B cell (primary cell): ENCODE measurements around the gene CLCN7. TPM values are rescaled to one million over a fixed set of nuclear protein-coding genes. Genes with fewer than 3 reads are reported as not detected.
A peak's percentile ranks its signal among the peaks of the same experiment; 100 is the strongest.
"Not testable (repeated sequence)": the region's sequence is repeated elsewhere in the genome, so short reads cannot be mapped to it uniquely, and the experiment has no call there.

Source experiments
- ATAC-seq: fragments of 200-7000 bp; cut with Tn5 transposase; one replicate; pipeline ENCODE4 v1.10.0; 2021; ENCODE audit warnings: low read depth, mild to moderate bottlenecking, moderate number of reproducible peaks, moderate library complexity
- CTCF ChIA-PET: fragments of 350-600 bp; sonication (Branson Sonifier 250); formaldehyde crosslinking; loops from one replicate; lab custom pipeline; 2021; ENCODE audit warnings: antibody characterized with exemption, inconsistent platforms; lab: Charles Lee
- POLR2A ChIA-PET: fragments of 350-600 bp; sonication (Branson Sonifier 250); formaldehyde crosslinking; loops from one replicate; lab custom pipeline; 2021; ENCODE audit warnings: antibody characterized with exemption; lab: Charles Lee
- DNase-seq: peaks from one replicate; pipeline ENCODE4 v3.0.0; 2013
- H2AFZ ChIP-seq: 2 replicates; pipeline ENCODE4 v1.6.1; 2012; ENCODE audit warnings: mild to moderate bottlenecking, low read depth, low read length; ENCODE audit not compliant: insufficient read depth, poor library complexity, severe bottlenecking
- H3K27ac ChIP-seq, 2 donors: 1 replicate in 1 of 2; 2 replicates in 1 of 2; pipeline ENCODE4 v1.5.1; 2012 to 2013; ENCODE audit warnings: low read length in 2 of 2, mild to moderate bottlenecking in 2 of 2, moderate library complexity in 1 of 2
- H3K27me3 ChIP-seq, 4 experiments: fragments of 200-600 bp in 1 of 4; sonication (generic) in 1 of 4; replicated peaks in 1 of 4; 1 replicate in 2 of 4; 2 replicates in 2 of 4; pipeline versions ENCODE4 v1.6.1 to v1.7.0; 2013 to 2016; ENCODE audit warnings: low read length in 3 of 4, mild to moderate bottlenecking in 2 of 4, mixed read lengths in 1 of 4, moderate library complexity in 1 of 4; ENCODE audit not compliant: insufficient read depth in 4 of 4, control insufficient read depth in 3 of 4; ENCODE audit errors: control extremely low read depth in 1 of 4
- H3K36me3 ChIP-seq, 2 experiments: replicated peaks in 1 of 2; 1 replicate in 1 of 2; 2 replicates in 1 of 2; pipeline versions ENCODE4 v1.6.1 to v1.7.1; 2013; ENCODE audit warnings: low read length in 1 of 2; ENCODE audit not compliant: insufficient read depth in 2 of 2, control insufficient read depth in 1 of 2; ENCODE audit errors: control extremely low read depth in 1 of 2, extremely low read depth in 1 of 2
- H3K4me1 ChIP-seq, 2 donors: fragments of 200-600 bp in 1 of 2; sonication (generic) in 1 of 2; 1 replicate in 1 of 2; 2 replicates in 1 of 2; pipeline versions ENCODE4 v1.5.1 to v1.6.1; 2013 to 2017; ENCODE audit warnings: low read length in 2 of 2; ENCODE audit not compliant: control insufficient read depth in 2 of 2, insufficient read depth in 2 of 2
- H3K4me2 ChIP-seq: replicated peaks from 2 replicates; pipeline ENCODE3; 2012; ENCODE audit warnings: mild to moderate bottlenecking, low read depth, low read length; ENCODE audit not compliant: poor library complexity, severe bottlenecking
- H3K4me3 ChIP-seq, 5 experiments: fragments of 200-600 bp in 1 of 5; sonication (generic) in 1 of 5; 1 replicate in 3 of 5; 2 replicates in 2 of 5; pipeline versions ENCODE4 v1.5.1 to v1.7.0; 2011 to 2016; ENCODE audit warnings: low read length in 4 of 5, mild to moderate bottlenecking in 4 of 5, low read depth in 2 of 5, control low read depth in 1 of 5, moderate library complexity in 1 of 5; ENCODE audit not compliant: insufficient read depth in 1 of 5; ENCODE audit errors: control extremely low read depth in 1 of 5, extremely low read depth in 1 of 5
- H3K79me2 ChIP-seq: fragments of 200-600 bp; sonication (generic); one replicate; pipeline ENCODE4 v1.6.0; 2016; ENCODE audit warnings: low read length; ENCODE audit not compliant: control insufficient read depth, insufficient read depth
- H3K9ac ChIP-seq: fragments of 200-600 bp; sonication (generic); 2 replicates; pipeline ENCODE4 v1.6.1; 2017; ENCODE audit warnings: mild to moderate bottlenecking, low read length, moderate library complexity
- H3K9me3 ChIP-seq, 3 donors: one replicate each; pipeline versions ENCODE4 v1.6.1 to v1.7.1; 2013; ENCODE audit warnings: low read length in 2 of 3; ENCODE audit not compliant: control insufficient read depth in 2 of 3, insufficient read depth in 1 of 3; ENCODE audit errors: control extremely low read depth in 1 of 3
- H4K20me1 ChIP-seq: 2 replicates; pipeline ENCODE4 v1.6.0; 2012; ENCODE audit warnings: mild to moderate bottlenecking, low read length; ENCODE audit not compliant: insufficient read depth, control insufficient read depth, poor library complexity, severe bottlenecking
- H3K27ac Mint-ChIP-seq: one replicate; pipeline ENCODE4 v1.8.0; 2021; ENCODE audit warnings: mixed read lengths
- H3K27me3 Mint-ChIP-seq: one replicate; pipeline ENCODE4 v1.8.0; 2021; ENCODE audit warnings: mixed read lengths
- H3K4me1 Mint-ChIP-seq: one replicate; pipeline ENCODE4 v1.8.0; 2021; ENCODE audit warnings: mixed read lengths
- H3K4me3 Mint-ChIP-seq: one replicate; pipeline ENCODE4 v1.8.0; 2021; ENCODE audit warnings: mixed read lengths
- H3K9me3 Mint-ChIP-seq: one replicate; pipeline ENCODE4 v1.8.0; 2022; ENCODE audit warnings: mixed read lengths; ENCODE audit not compliant: insufficient read depth
- CTCF ChIP-seq: fragments of 200-600 bp; IDR thresholded peaks from one replicate; pipeline ENCODE4 v1.8.0; 2022; ENCODE audit warnings: antibody characterized with exemption, mild to moderate bottlenecking
- WGBS: methylation state at CpG from one replicate; pipeline ENCODE4 v1.1.5; 2013; ENCODE audit warnings: missing lambda C conversion rate; ENCODE audit not compliant: insufficient coverage; 5-methylcytosine and 5-hydroxymethylcytosine counted together
- intact Hi-C: fragments of 100-400 bp; cut with micrococcal nuclease; formaldehyde crosslinking; loops from one replicate; pipeline ENCODE4 v1.10.0; 2022
- polyA plus RNA-seq: library from polyadenylated mRNA; depleted of rRNA; stranded (reverse); fragments of >200 nt; gene quantifications from 2 replicates; pipeline ENCODE4 v1.2.3, GENCODE V29; 2012
- total RNA-seq, 2 donors: library from RNA; stranded (reverse); fragments of 120-200 nt in 1 of 2; gene quantifications; 1 replicate in 1 of 2; 2 replicates in 1 of 2; pipeline versions ENCODE4 v1.2.3 to v1.2.4, GENCODE V29; 2013 to 2022

CLCN7 gene
- total and polyA plus RNA-seq, 2 donors (not counting 1 experiment from before 2014, with no cell fraction given): 215 to 274 TPM

- Mint-ChIP-seq H3K4me3 (peak overlapping the region; percentile 83), H3K27ac (peak overlapping the region; percentile 94), H3K4me1 (peaks cover 51% of the 10 kb centered on the region)
- H3K9me3 Mint-ChIP-seq, H3K27me3 ChIP-seq, H2AFZ ChIP-seq, ATAC-seq, H3K9ac ChIP-seq, H3K9me3 ChIP-seq, H3K27me3 Mint-ChIP-seq, POLR2A ChIA-PET, H3K4me3 ChIP-seq, CTCF ChIA-PET, H3K36me3 ChIP-seq, DNase-seq: not testable (repeated sequence)
- WGBS: 50% methylated on average over 1 of the region's 5 CpGs
- H4K20me1 ChIP-seq: peaks cover 50% of the 10 kb centered on the region
- peaks cover 36 to 55% of the 10 kb centered on the region in 2 donors for H3K4me1 ChIP-seq
- H3K79me2 ChIP-seq: peaks cover 100% of the 10 kb centered on the region
- intact Hi-C loops: loop anchor here (1.0 kb wide), 1 partner anchor 10 kb away; no protein-coding TSS in a partner anchor
- H3K4me2 ChIP-seq: peak overlapping the region; percentile 97
- H3K27ac ChIP-seq: peak overlapping the region; percentile 76 to 96
Measured at GRCh38 chr16:1469141-1469540, 5.7 kb downstream of the CLCN7 start.

- no peak overlapping the region for H3K4me2 ChIP-seq
- Mint-ChIP-seq H3K27ac (peak overlapping the region; percentile 10), H3K9me3 (no peaks in the 10 kb centered on the region), H3K4me3 (no peak overlapping the region), H3K4me1 (peaks cover 47% of the 10 kb centered on the region), H3K27me3 (no peaks in the 10 kb centered on the region)
- WGBS: 98% methylated on average over 18 of the region's 22 CpGs
- POLR2A ChIA-PET: interaction anchor here (1.0 kb wide), 1 partner anchor 36 kb away, joined by 3 read pairs; no protein-coding TSS in a partner anchor
- no peak overlapping the region for H3K4me3 ChIP-seq
- no peaks in the 10 kb centered on the region for H3K27me3 ChIP-seq
- TF ChIP-seq CTCF: no peak
- intact Hi-C loops: no loop called here
- no peak overlapping the region for H3K9ac ChIP-seq
- H4K20me1 ChIP-seq: peaks cover 43% of the 10 kb centered on the region
- CTCF ChIA-PET: no interaction called here
- H3K9me3 ChIP-seq: no peaks in the 10 kb centered on the region
- no peak for ATAC-seq
- no peak overlapping the region for H3K27ac ChIP-seq
- H3K4me1 ChIP-seq: peaks cover 29 to 48% of the 10 kb centered on the region in 2 donors
- no peak overlapping the region for H2AFZ ChIP-seq
- no peak for DNase-seq
- H3K79me2 ChIP-seq: peaks cover 99% of the 10 kb centered on the region
- peaks cover 1 to 11% of the 10 kb centered on the region in 2 experiments for H3K36me3 ChIP-seq
Measured at GRCh38 chr16:1468426-1468810, 6.4 kb downstream of the CLCN7 start.
